ENCODE data around the gene OR5AP2. TPM values are rescaled to one million over a fixed set of nuclear protein-coding genes. Genes with fewer than 3 reads are reported as not detected.
"Not testable (repeated sequence)": the region's sequence is repeated elsewhere in the genome, so short reads cannot be mapped to it uniquely, and the experiment has no call there.

The OR5AP2 gene
- not detected in 2 replicates for total RNA-seq
- not detected in 2 replicates for polyA plus RNA-seq

GRCh38 chr11:56642339-56642738 is at the start of gene OR5AP2:
OR5AP2 (minus strand) TSS chr11:56642439; CDS start chr11:56642439, 0 bp downstream.
- no peaks in the 10 kb centered on the region for H3K27me3 ChIP-seq
- TF ChIP-seq EZH2 (IDR thresholded peaks at IDR 0.05; ENCODE audit: borderline replicate concordance): no peak
- TF ChIP-seq EZH2phosphoT487 (IDR thresholded peaks at IDR 0.05; ENCODE audit: low read depth, severe bottlenecking, unreplicated experiment): no peak
- TF ChIP-seq, protein P1, sequence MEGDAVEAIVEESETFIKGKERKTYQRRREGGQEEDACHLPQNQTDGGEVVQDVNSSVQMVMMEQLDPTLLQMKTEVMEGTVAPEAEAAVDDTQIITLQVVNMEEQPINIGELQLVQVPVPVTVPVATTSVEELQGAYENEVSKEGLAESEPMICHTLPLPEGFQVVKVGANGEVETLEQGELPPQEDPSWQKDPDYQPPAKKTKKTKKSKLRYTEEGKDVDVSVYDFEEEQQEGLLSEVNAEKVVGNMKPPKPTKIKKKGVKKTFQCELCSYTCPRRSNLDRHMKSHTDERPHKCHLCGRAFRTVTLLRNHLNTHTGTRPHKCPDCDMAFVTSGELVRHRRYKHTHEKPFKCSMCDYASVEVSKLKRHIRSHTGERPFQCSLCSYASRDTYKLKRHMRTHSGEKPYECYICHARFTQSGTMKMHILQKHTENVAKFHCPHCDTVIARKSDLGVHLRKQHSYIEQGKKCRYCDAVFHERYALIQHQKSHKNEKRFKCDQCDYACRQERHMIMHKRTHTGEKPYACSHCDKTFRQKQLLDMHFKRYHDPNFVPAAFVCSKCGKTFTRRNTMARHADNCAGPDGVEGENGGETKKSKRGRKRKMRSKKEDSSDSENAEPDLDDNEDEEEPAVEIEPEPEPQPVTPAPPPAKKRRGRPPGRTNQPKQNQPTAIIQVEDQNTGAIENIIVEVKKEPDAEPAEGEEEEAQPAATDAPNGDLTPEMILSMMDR (IDR thresholded peaks at IDR 0.05; ENCODE audit: poor library complexity): no peak

DNA sequence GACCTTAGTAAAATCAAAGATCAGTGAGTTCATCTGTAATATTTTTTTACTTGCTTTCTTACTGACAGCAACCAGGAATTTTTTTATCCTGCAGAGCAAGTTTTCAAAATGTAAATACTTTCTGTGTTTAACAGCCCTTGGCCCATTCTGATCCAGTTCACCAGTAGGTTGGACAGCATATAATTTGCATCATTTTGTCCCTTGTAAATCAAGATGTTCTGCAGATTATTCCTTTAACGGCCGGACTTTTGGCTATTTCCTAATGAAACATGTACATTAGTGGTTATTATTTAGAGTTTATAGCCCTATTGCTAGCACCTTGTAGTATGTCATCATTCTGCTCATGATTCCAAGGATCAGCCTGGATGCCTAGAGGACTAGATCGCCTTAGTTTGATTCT is 48.9 kb upstream of the OR5AP2 start:
- H3K27ac ChIP-seq; H3K9me2 ChIP-seq (replicated peaks; ENCODE audit: insufficient read depth); H3K4me3 ChIP-seq; H3K79me2 ChIP-seq; H3K4me2 ChIP-seq; H3K36me3 ChIP-seq (replicated peaks; ENCODE audit: insufficient read depth, low read depth); H4K20me1 ChIP-seq (ENCODE audit: insufficient read depth, poor library complexity, severe bottlenecking); DNase-seq (ENCODE audit: low spot score); H3K9me3 ChIP-seq (ENCODE audit: low read depth); H3K4me1 ChIP-seq (ENCODE audit: insufficient read depth); H3K27me3 ChIP-seq; H2AFZ ChIP-seq: not testable (repeated sequence)
- 87% methylated on average over 3 of the region's 3 CpGs for WGBS (ENCODE audit: low lambda C conversion rate, missing lambda C conversion rate)

More at GRCh38 chr11:56642339-56642738, at the start of gene OR5AP2:
- Histone ChIP-seq H3K4me2 (no peak within 1 kb of the TSS), H3K9me2 (replicated peaks; ENCODE audit: insufficient read depth) (no peaks in the 10 kb centered on the region), H3K4me1 (ENCODE audit: insufficient read depth) (no peaks in the 10 kb centered on the region), H3K79me2 (no peaks in the 10 kb centered on the region), H3K9me3 (ENCODE audit: low read depth) (no peaks in the 10 kb centered on the region), H3K36me3 (replicated peaks; ENCODE audit: insufficient read depth, low read depth) (no peaks in the 10 kb centered on the region), H3K4me3 (no peak within 1 kb of the TSS), H4K20me1 (ENCODE audit: insufficient read depth, poor library complexity, severe bottlenecking) (no peaks in the 10 kb centered on the region), H3K27ac (no peak within 1 kb of the TSS), H2AFZ (no peak within 1 kb of the TSS)
- WGBS (ENCODE audit: low lambda C conversion rate, missing lambda C conversion rate): 88% methylated on average over 2 of the region's 2 CpGs
- DNase-seq (ENCODE audit: low spot score): no peak

- Histone ChIP-seq H3K79me2 (no peaks in the 10 kb centered on the region), H3K4me2 (no peak overlapping the region), H4K20me1 (ENCODE audit: insufficient read depth, poor library complexity, severe bottlenecking) (no peaks in the 10 kb centered on the region), H3K27ac (no peak overlapping the region), H3K9me2 (replicated peaks; ENCODE audit: insufficient read depth) (no peaks in the 10 kb centered on the region), H3K4me1 (ENCODE audit: insufficient read depth) (no peaks in the 10 kb centered on the region), H2AFZ (no peak overlapping the region), H3K9me3 (ENCODE audit: low read depth) (no peaks in the 10 kb centered on the region), H3K27me3 (no peaks in the 10 kb centered on the region), H3K36me3 (replicated peaks; ENCODE audit: insufficient read depth, low read depth) (no peaks in the 10 kb centered on the region), H3K4me3 (no peak overlapping the region)
- DNase-seq (ENCODE audit: low spot score): no peak
- TF ChIP-seq, protein P1 (IDR thresholded peaks at IDR 0.05; ENCODE audit: poor library complexity): no peak
- no peak for TF ChIP-seq EZH2 (IDR thresholded peaks at IDR 0.05; ENCODE audit: borderline replicate concordance)
- no peak for TF ChIP-seq EZH2phosphoT487 (IDR thresholded peaks at IDR 0.05; ENCODE audit: low read depth, severe bottlenecking, unreplicated experiment)
- 82% methylated on average over 1 of the region's 1 CpG for WGBS (ENCODE audit: low lambda C conversion rate, missing lambda C conversion rate)
Observed at GRCh38 chr11:56688554-56689100, 46.4 kb upstream of the OR5AP2 start.

- 87% methylated on average over 2 of the region's 2 CpGs for WGBS (ENCODE audit: low lambda C conversion rate, missing lambda C conversion rate)
- no peaks in the 10 kb centered on the region for H3K4me1 ChIP-seq (ENCODE audit: insufficient read depth)
- no peak overlapping the region for H2AFZ ChIP-seq
- H3K9me3 ChIP-seq (ENCODE audit: low read depth): no peaks in the 10 kb centered on the region
- H4K20me1 ChIP-seq (ENCODE audit: insufficient read depth, poor library complexity, severe bottlenecking): no peaks in the 10 kb centered on the region
- no peak overlapping the region for H3K4me2 ChIP-seq
- no peak overlapping the region for H3K27ac ChIP-seq
- no peaks in the 10 kb centered on the region for H3K27me3 ChIP-seq
- no peaks in the 10 kb centered on the region for H3K79me2 ChIP-seq
- H3K36me3 ChIP-seq (replicated peaks; ENCODE audit: insufficient read depth, low read depth): no peaks in the 10 kb centered on the region
- no peak overlapping the region for H3K4me3 ChIP-seq
- H3K9me2 ChIP-seq (replicated peaks; ENCODE audit: insufficient read depth): no peaks in the 10 kb centered on the region
- TF ChIP-seq EZH2phosphoT487 (IDR thresholded peaks at IDR 0.05; ENCODE audit: low read depth, severe bottlenecking, unreplicated experiment) (no peak), EZH2 (IDR thresholded peaks at IDR 0.05; ENCODE audit: borderline replicate concordance) (no peak)
- TF ChIP-seq, protein P1 (IDR thresholded peaks at IDR 0.05; ENCODE audit: poor library complexity): no peak
- DNase-seq (ENCODE audit: low spot score): no peak
Observed at GRCh38 chr11:56670984-56671383, 28.7 kb upstream of the OR5AP2 start.

Measured in hepatocyte (in vitro differentiated cells).